Body of pancreas (tissue), 4 donors: Measurements from ENCODE around the gene C5AR2.

Source experiments
- POLR2A ChIP-seq, 3 donors: fragments of 450-650 bp; IDR thresholded peaks; one replicate each; pipeline ENCODE4 v1.6.1; 2016; ENCODE audit warnings: antibody characterized with exemption in 3 of 3, mild to moderate bottlenecking in 2 of 3
- TF ChIP-seq, protein P1 (sequence below), 7 experiments: fragments of 450-650 bp in 4 of 7; fragments of 200-600 bp in 3 of 7; sonication (generic) in 3 of 7; IDR thresholded peaks; one replicate each; pipeline ENCODE4 v1.5.1; 2016 to 2019; ENCODE audit warnings: antibody characterized with exemption in 7 of 7

DNA sequence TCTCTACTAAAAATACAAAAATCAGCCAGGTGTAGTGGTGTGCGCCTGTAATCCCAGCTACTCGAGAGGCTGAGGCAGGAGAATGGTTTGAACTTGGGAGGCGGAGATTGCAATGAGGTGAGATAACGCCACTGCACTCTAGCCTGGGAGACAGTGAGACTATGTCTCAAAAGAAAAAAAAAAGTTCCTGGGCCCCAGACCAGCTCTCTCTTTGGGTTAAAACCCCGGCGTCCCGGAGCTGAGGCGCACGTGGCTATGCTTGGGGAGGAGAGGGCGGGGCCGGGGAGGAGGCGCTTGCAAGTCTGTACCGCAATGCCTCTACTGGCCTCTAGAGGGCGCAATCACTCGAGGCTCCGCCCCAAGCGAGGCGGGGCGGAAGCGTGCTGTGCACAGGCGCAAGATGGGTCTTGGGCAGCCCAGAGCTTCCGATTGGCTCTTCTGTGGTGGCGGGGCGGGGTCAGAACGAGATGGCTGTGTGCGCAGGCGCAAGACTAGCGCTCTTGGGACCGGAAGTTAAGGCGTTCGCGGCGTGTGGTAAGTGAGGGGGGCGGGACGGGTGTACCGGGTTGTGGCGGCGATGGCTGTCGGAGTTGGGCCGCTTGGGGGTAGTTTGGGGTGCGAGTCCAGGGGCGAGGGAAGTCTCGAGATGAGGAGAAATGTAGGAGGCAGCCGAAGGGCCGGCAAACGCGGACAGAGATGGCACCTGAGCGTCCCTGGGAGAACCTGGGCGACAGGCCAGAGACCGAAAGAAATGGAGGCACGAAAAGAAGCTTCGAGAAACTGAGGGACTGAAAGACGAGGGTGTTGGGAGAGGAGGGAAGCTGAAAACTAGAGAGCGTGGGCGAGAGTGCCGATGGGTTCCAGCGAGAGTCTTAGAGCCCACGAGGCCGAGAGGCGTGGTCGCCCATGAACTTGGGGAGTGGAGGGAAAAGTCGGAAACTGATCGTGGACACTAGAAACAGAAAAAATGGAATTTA, 17.1 kb downstream of the C5AR2 start, which contains the start of gene DHX34:
- TF ChIP-seq, protein P1, sequence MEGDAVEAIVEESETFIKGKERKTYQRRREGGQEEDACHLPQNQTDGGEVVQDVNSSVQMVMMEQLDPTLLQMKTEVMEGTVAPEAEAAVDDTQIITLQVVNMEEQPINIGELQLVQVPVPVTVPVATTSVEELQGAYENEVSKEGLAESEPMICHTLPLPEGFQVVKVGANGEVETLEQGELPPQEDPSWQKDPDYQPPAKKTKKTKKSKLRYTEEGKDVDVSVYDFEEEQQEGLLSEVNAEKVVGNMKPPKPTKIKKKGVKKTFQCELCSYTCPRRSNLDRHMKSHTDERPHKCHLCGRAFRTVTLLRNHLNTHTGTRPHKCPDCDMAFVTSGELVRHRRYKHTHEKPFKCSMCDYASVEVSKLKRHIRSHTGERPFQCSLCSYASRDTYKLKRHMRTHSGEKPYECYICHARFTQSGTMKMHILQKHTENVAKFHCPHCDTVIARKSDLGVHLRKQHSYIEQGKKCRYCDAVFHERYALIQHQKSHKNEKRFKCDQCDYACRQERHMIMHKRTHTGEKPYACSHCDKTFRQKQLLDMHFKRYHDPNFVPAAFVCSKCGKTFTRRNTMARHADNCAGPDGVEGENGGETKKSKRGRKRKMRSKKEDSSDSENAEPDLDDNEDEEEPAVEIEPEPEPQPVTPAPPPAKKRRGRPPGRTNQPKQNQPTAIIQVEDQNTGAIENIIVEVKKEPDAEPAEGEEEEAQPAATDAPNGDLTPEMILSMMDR (IDR thresholded peaks at IDR 0.05) = peak; percentile 98 to 100 (median 99)
- TF ChIP-seq POLR2A (IDR thresholded peaks at IDR 0.05) = peak in 2 of 3 donors; percentile 89 to 92
